Endometrial microvascular endothelial cells (primary cell): Measurements from ENCODE around the gene SCFD2. TPM values are rescaled to one million over a fixed set of nuclear protein-coding genes. Genes with fewer than 3 reads are reported as not detected.

ENCODE experiments used
- in situ Hi-C: cut with HindIII; loops from 2 replicates; pipeline ENCODE4 v1.10.0; 2017; ENCODE audit warnings: low sequenced_read_pairs, low pct_unique_long_range_greater_than_20kb; ENCODE audit errors: inconsistent ontology term
- total RNA-seq: library from RNA; depleted of rRNA; stranded (reverse); fragments of >200 nt; gene quantifications from one replicate; pipeline ENCODE4 v1.2.3, GENCODE V29; 2015; ENCODE audit errors: inconsistent ontology term

SCFD2 gene
- total RNA-seq, 1 donor from 2014 or later: 25.8 TPM

GRCh38 chr4:53127365-53127764 lies 238.5 kb downstream of the SCFD2 start:
- in situ Hi-C loops: no loop called here

GRCh38 chr4:53126099-53126498 lies 239.8 kb downstream of the SCFD2 start:
- in situ Hi-C loops: no loop called here

DNA sequence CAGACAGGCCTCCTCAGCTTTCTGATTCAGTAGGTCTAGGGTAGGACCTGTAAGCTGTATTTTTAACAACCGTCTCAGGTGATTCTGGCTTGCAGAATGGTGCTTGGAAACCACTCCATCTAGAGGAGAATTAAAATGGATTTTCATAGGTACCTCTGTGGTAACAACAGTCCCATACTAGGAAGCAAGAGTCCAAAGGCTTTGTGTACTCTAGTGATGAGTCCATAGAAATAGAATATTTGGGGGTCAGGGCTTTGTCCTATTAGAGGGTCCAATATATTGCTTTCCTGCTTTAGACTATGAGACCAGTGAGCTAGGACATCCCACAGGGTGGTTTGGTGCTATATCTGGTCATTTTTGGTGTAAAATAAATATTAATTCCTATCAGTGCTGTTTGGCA lies 242.0 kb downstream of the SCFD2 start:
- in situ Hi-C loops: no loop called here

GRCh38 chr4:53123171-53123570 lies 242.7 kb downstream of the SCFD2 start:
- in situ Hi-C loops: no loop called here

DNA sequence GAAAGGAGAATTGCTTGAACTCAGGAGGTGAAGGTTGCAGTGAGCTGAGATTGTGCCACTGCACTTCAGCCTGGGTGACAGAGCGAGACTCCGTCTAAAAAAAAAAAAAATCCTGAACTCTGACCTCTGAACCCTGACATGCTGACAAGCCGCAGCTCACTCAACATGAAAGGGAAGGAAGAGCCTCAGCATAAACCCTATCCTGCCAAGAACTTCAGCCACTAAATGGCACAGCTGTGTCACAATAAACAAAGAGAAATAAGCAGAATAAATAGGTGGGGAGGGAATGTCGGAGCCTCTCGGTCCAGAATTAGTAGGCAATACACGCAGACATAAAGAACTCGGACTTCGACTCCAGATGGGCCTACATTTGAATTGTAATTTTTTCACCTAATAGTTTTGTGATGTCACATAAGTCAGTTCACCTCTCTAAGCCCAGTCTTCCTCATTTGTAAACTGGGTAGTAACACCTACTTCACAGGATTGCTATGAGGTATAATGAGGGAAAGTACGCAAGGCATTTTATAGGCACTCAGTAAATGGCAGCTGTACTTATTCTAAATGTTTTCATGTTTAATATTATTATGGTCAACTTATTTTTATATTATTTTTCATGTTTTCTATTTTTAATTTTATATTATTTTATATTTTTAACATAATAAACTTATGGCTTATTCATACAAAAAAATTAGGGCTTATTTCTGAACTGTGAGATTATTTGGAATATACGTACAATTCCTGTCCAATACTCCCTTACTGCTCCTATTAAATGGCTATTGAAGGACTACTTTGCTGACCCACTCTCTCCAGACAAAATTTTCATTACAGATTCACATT lies 243.4 kb downstream of the SCFD2 start:
- in situ Hi-C loops: no loop called here

GRCh38 chr4:53121264-53121865 lies 244.5 kb downstream of the SCFD2 start:
- in situ Hi-C loops: no loop called here

GRCh38 chr4:53120778-53121177 lies 245.1 kb downstream of the SCFD2 start:
- in situ Hi-C loops: no loop called here

GRCh38 chr4:53119680-53120079 lies 246.2 kb downstream of the SCFD2 start:
- in situ Hi-C loops: no loop called here

DNA sequence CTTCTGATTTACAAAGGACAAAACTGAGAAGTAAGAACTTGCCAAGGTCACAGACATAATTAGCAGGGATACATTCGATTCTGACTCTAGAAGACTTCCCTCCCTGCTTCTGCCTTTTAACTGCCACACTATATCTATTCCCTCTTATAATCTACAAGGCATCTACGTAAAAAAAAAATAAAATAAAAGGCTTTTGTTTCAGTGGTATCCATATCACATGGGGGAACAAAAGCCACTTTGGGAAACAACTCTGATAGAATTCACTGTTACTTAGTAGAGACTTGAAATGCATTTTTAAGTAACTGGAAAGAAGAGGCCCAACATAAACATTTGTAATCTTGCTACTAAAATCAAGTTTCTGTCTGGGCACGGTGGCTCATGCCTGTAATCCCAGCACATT lies 247.2 kb downstream of the SCFD2 start:
- in situ Hi-C loops: no loop called here

GRCh38 chr4:53116954-53117353 lies 248.9 kb downstream of the SCFD2 start:
- in situ Hi-C loops: no loop called here

DNA sequence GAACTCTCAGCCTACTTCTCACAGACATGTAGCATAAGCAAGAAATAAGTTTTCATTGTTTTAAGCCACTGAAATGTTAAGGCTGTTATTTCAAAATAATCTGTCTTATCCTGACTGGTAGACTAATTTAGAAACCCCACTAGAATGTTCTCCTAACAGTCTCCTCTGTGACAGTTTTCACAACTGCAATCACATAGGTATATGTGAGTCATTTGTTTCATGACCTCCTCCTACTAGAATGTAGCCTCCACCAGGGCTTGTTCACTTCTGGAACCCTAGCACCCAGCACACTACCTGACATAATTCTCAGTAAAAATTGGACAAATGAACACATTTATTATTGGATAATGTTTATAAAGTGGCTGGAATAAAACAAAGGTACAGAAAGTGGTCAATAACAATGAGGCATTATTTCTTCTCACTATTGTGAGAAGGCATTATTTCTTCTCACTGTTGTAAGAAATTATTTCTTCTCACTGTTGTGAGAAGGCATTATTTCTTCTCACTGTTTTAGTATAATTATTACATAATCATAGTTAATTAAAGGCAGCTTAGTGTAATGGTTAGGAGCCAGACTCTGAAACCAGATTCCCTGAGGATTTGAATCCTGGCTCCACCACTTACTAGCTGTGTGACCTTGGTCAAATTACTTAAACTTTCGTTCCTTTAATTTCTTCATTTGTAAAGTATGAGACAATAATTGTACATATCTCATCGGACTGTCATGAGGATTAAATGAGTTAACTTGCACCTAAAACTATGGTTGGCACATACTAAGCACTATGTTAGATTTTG lies 252.2 kb downstream of the SCFD2 start:
- in situ Hi-C loops: no loop called here

GRCh38 chr4:53105313-53105712 lies 260.5 kb downstream of the SCFD2 start:
- in situ Hi-C loops: no loop called here

GRCh38 chr4:53103481-53103880 lies 262.4 kb downstream of the SCFD2 start:
- in situ Hi-C loops: no loop called here

- in situ Hi-C loops: no loop called here
Measured at GRCh38 chr4:53101191-53101581, 264.7 kb downstream of the SCFD2 start.

DNA sequence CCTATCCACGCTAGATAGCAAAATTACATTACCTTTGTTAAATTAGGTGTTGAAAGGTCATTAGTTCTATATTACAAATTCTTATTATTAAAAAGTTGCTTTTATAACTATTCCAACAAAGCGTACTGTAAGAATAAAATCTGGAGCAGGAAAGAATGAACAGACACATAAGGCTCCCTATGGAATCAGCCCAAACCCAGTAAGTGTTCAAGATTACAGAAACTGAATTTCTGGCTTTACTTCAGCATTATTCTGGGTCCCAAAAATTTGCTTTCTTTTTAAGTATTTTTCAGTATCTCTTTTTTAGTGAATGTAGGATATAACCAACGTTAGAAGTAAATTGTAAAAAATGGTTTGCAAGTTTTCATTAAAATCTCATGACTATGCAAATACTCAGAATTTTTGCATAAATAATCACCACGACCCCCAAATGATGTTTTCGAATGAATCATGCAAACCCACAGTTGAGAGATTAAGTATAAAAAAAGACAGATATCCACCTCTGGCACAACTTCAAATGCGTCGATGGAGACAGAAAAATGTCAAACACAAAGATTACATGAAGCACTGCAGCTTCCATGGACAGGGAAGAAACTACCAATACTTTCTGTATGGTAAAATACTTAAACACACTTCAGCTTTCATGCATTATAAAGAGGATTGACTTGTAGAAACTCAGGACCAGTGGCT lies 265.2 kb downstream of the SCFD2 start:
- in situ Hi-C loops: no loop called here

DNA sequence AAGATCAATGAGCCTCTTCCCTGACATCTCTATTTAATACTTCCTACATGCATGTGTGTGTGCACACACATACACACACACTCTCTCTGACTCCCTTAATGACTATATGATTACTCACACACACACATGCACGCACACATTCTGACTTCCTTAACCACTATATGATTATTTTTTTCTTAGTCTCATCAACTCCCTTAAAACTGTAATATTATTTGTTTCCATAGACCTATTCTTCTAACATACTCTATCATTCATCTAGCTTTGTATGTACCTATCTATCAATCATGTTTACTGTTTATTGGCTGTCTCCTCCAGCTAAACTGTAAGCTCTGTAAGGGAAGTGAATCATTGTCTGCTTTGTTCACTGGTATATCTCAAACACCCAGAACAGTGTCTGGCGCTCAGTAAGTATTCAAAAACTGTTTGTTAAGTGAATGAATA lies 267.2 kb downstream of the SCFD2 start:
- in situ Hi-C loops: no loop called here

DNA sequence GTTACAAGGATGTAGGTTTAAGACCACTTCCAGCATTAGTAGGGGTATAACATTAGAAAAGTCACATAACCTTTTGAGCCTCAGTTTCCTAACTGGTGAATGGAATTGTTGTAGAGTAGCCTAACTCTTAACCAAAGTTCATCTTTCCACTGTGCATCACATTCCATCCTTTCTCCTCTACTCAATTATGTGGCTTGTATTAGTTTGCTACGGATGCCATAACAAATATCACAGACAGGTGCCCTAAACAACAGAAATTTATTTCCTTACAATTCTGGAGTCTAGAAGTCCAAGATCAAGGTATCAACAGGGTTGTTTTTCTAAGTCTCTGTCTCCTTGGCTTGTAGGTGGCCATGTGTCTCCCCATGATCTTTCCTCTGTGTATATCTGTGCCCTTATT lies 271.8 kb downstream of the SCFD2 start:
- in situ Hi-C loops: no loop called here

GRCh38 chr4:53089936-53090729 lies 275.7 kb downstream of the SCFD2 start:
- in situ Hi-C loops: no loop called here
